Heart left ventricle (tissue), 16 donors: ENCODE results near the gene PLOD1. TPM values are rescaled to one million over a fixed set of nuclear protein-coding genes. Genes with fewer than 3 reads are reported as not detected.

ENCODE experiments used
- ATAC-seq, 4 donors: fragments of 200-7000 bp; cut with Tn5 transposase; one replicate each; pipeline ENCODE4 v1.9.1; 2020 to 2022; ENCODE audit warnings: moderate library complexity in 4 of 4, mild to moderate bottlenecking in 3 of 4, moderate number of reproducible peaks in 1 of 4
- DNase-seq, 5 donors: peaks; one replicate each; pipeline ENCODE4 v3.0.0-alpha.2; 2020
- H3K27ac ChIP-seq, 12 donors: fragments of 200-600 bp; sonication (generic) in 4 of 12; one replicate each; pipeline versions ENCODE4 v1.5.0 to v1.8.0; 2016 to 2022; ENCODE audit warnings: mild to moderate bottlenecking in 2 of 12
- H3K27me3 ChIP-seq, 9 donors: fragments of 200-600 bp; sonication (generic) in 2 of 9; one replicate each; pipeline versions ENCODE4 v1.5.1 to v1.8.0; 2016 to 2022; ENCODE audit warnings: mild to moderate bottlenecking in 3 of 9
- H3K36me3 ChIP-seq, 9 donors: fragments of 200-600 bp; sonication (generic) in 2 of 9; one replicate each; pipeline versions ENCODE4 v1.5.0 to v1.8.0; 2018 to 2022; ENCODE audit warnings: mild to moderate bottlenecking in 2 of 9
- H3K4me1 ChIP-seq, 12 donors: fragments of 200-600 bp; sonication (generic) in 4 of 12; one replicate each; pipeline versions ENCODE4 v1.5.0 to v1.8.0; 2016 to 2022; ENCODE audit warnings: mild to moderate bottlenecking in 3 of 12
- H3K4me3 ChIP-seq, 12 donors: fragments of 200-600 bp; sonication (generic) in 4 of 12; one replicate each; pipeline versions ENCODE4 v1.5.0 to v1.8.0; 2017 to 2022; ENCODE audit warnings: mild to moderate bottlenecking in 9 of 12, moderate library complexity in 4 of 12
- H3K9me3 ChIP-seq, 12 donors: fragments of 200-600 bp; sonication (generic) in 4 of 12; one replicate each; pipeline versions ENCODE4 v1.5.0 to v1.8.0; 2016 to 2022; ENCODE audit warnings: mild to moderate bottlenecking in 1 of 12
- CTCF ChIP-seq, 12 donors: fragments of 200-600 bp; sonication (generic) in 4 of 12; IDR thresholded peaks; one replicate each; pipeline versions ENCODE4 v1.5.0 to v1.8.0; 2018 to 2022; ENCODE audit warnings: antibody characterized with exemption in 12 of 12, mild to moderate bottlenecking in 5 of 12
- POLR2A ChIP-seq, 2 donors: fragments of 450-650 bp; IDR thresholded peaks; one replicate each; pipeline ENCODE4 v1.6.1; 2017; ENCODE audit warnings: antibody characterized with exemption in 2 of 2, mild to moderate bottlenecking in 2 of 2, moderate library complexity in 2 of 2
- WGBS, 4 donors: extraction: QIAGEN DNeasy Blood & Tissue Kit in 2 of 4; methylation state at CpG; one replicate each; pipeline versions ENCODE4 v1.1.5 to v1.1.7; 2013 to 2018; 5-methylcytosine and 5-hydroxymethylcytosine counted together
- intact Hi-C, 10 donors: fragments of 100-400 bp; cut with DNase I; formaldehyde crosslinking; loops; one replicate each; pipeline versions ENCODE4 v1.11.1 to v1.14.2; 2022
- polyA plus RNA-seq, 2 donors: library from polyadenylated mRNA; stranded (reverse); fragments of 200-250 nt; gene quantifications; one replicate each; pipeline ENCODE4 v1.2.3, GENCODE V29; 2013
- total RNA-seq, 9 donors: library from RNA; depleted of rRNA in 2 of 9; stranded (reverse); fragments of >200 nt in 2 of 9; fragmentation: NEBNext Ultra II Directional in 3 of 9; extraction: Animal tissue kit (Norgen Biotek cat#: 25700) in 3 of 9; gene quantifications; one replicate each; pipeline versions ENCODE4 v1.1.0 to v1.2.4, GENCODE V29; 2016 to 2023
- donor health status: ischemic (EF 13 %, LVEDD 7.1; RV severe dilation, severe dysfunction).
- donor health status: healthy with polysubstance abuse.
- donor health status: DM: no; HTN: yes; CAD: no.
- donor health status: DM: no; HTN: no; CAD: no.
- donor health status: ischemic (EF 25% LVEDD 6.9; RV normal size, moderate dysfunction).
- donor health status: ischemic (EF 25% LVEDD 5.7; RV mildly dilated, moderate dysfunction).
- donor health status: healthy.
- donor health status: DM: yes; HTN: yes; CAD: no.
- donor health status: ischemic (EF 35%, LVEDD 5.7; RV mildly dilated, moderate dysfunction).
- donor health status: nonischemic (EF 11% LVEDD 7.7; RV severe dilation, severe dysfunction).
- donor health status: DM: yes; HTN: yes; CAD: no.
- donor health status: PGD.
- donor health status: ischemic (EF 29% LVEDD 5.4; RV normal size, mild dysfunction).
- donor health status: nonischemic (EF 23%, LVEDD 6.1; RV moderate dilation, normal function).

PLOD1 gene
- total and polyA plus RNA-seq, 11 donors = 37.5 to 108 (median 50.1) TPM

- Histone ChIP-seq H3K36me3 (peaks cover 9 to 100% (median 100%) of the 10 kb centered on the region in 9 donors), H3K27me3 (no peaks in the 10 kb centered on the region), H3K27ac (peak overlapping the region in 9 of 12 donors; percentile 4 to 74 (median 37)), H3K4me1 (peaks cover 0 to 28% (median 0%) of the 10 kb centered on the region in 12 donors), H3K4me3 (no peak overlapping the region), H3K9me3 (no peaks in the 10 kb centered on the region)
- intact Hi-C loops = no loop called here
- peak; percentile 41 to 85 (median 84) for ATAC-seq
- DNase-seq = peak in 4 of 5 donors; percentile 56 to 78 (median 72)
- WGBS, 4 donors = 20 to 75% (median 64%) methylated on average over 1 to 10 of the region's 10 CpGs
- TF ChIP-seq CTCF (IDR thresholded peaks at IDR 0.05) (no peak), POLR2A (IDR thresholded peaks at IDR 0.05) (no peak)
Observed at GRCh38 chr1:12001996-12002493, 67.5 kb downstream of the PLOD1 start.

- intact Hi-C loops = no loop called here
- no peaks in the 10 kb centered on the region for H3K27me3 ChIP-seq
- peaks cover 0 to 28% (median 0%) of the 10 kb centered on the region in 12 donors for H3K4me1 ChIP-seq
- no peak for TF ChIP-seq CTCF (IDR thresholded peaks at IDR 0.05)
- H3K36me3 ChIP-seq = peaks cover 11 to 95% (median 90%) of the 10 kb centered on the region in 9 donors
- no peak for DNase-seq
- 91 to 93% (median 92%) methylated on average over 12 of the region's 12 CpGs for WGBS, 4 donors
- no peak for ATAC-seq
- no peak overlapping the region for H3K4me3 ChIP-seq
- peak overlapping the region in 1 of 12 donors; percentile 24 for H3K27ac ChIP-seq
- no peaks in the 10 kb centered on the region for H3K9me3 ChIP-seq
Observed at GRCh38 chr1:12003762-12004161, 69.2 kb downstream of the PLOD1 start.

GRCh38 chr1:12005488-12006166 is 71.1 kb downstream of the PLOD1 start:
- Histone ChIP-seq H3K4me3 (no peak overlapping the region), H3K4me1 (peaks cover 0 to 28% (median 0%) of the 10 kb centered on the region in 12 donors), H3K27ac (peak overlapping the region in 6 of 12 donors; percentile 4 to 60 (median 25)), H3K27me3 (no peaks in the 10 kb centered on the region), H3K36me3 (peaks cover 11 to 93% (median 88%) of the 10 kb centered on the region in 9 donors), H3K9me3 (no peaks in the 10 kb centered on the region)
- ATAC-seq = peak; percentile 2 to 55 (median 35)
- TF ChIP-seq POLR2A (IDR thresholded peaks at IDR 0.05) = no peak
- no peak for TF ChIP-seq CTCF (IDR thresholded peaks at IDR 0.05)
- intact Hi-C loops = no loop called here
- WGBS, 4 donors = 58 to 76% (median 65%) methylated on average over 7 to 9 of the region's 9 CpGs
- DNase-seq = no peak

- DNase-seq (no peak), ATAC-seq (no peak)
- peaks cover 12 to 93% (median 88%) of the 10 kb centered on the region in 9 donors for H3K36me3 ChIP-seq
- TF ChIP-seq CTCF (IDR thresholded peaks at IDR 0.05) (no peak), POLR2A (IDR thresholded peaks at IDR 0.05) (no peak)
- intact Hi-C loops = no loop called here
- H3K4me3 ChIP-seq = no peak overlapping the region
- WGBS, 4 donors = 75 to 82% (median 82%) methylated on average over 17 of the region's 17 CpGs
- H3K27ac ChIP-seq = peak overlapping the region in 5 of 12 donors; percentile 21 to 60 (median 28)
- H3K27me3 ChIP-seq = no peaks in the 10 kb centered on the region
- no peaks in the 10 kb centered on the region for H3K9me3 ChIP-seq
- H3K4me1 ChIP-seq = peaks cover 0 to 26% (median under 1%) of the 10 kb centered on the region in 12 donors
Observed at GRCh38 chr1:12006167-12006921, 71.8 kb downstream of the PLOD1 start.
